ENCODE results near the gene NR1H2. TPM values are rescaled to one million over a fixed set of nuclear protein-coding genes. Genes with fewer than 3 reads are reported as not detected.

The NR1H2 gene
- total and polyA plus RNA-seq, 10 of the 15 experiments (the other 5 are each of a cell fraction or from before 2014, with no cell fraction given) = 0.05 to 54.2 (median 35.1) TPM

GRCh38 chr19:50412419-50412818 lies 36.2 kb downstream of the NR1H2 start:
- H3K4me2 ChIP-seq (ENCODE audit: control insufficient read depth, insufficient read depth) = no peak overlapping the region
- no peak overlapping the region for H3K9ac ChIP-seq (ENCODE audit: control insufficient read depth, insufficient read depth, low read length)
- no TSS peak for BruUV-seq (replicated peaks)
- FAIRE-seq (no peak), ATAC-seq (no peak), DNase-seq (ENCODE audit: low read depth, low spot score) (no peak)
- no peaks in the 10 kb centered on the region for H3K27me3 ChIP-seq (replicated peaks in 1 of 2; ENCODE audit: control insufficient read depth in 2 of 2, insufficient read depth in 2 of 2, low read length in 1 of 2)
- H3K36me3 ChIP-seq (ENCODE audit: control insufficient read depth in 2 of 2, insufficient read depth in 2 of 2, low read length in 1 of 2) = peaks cover 2 to 19% of the 10 kb centered on the region in 2 experiments; a peak in 2 of 4 replicates
- H3K4me3 ChIP-seq = no peak overlapping the region
- no peak overlapping the region for H3K27ac ChIP-seq (ENCODE audit: control insufficient read depth, insufficient read depth)
- ChIA-PET CTCF (interaction anchor here (0.7 to 1.4 kb wide), 3 partner anchors 48 to 158 kb away, joined by 3 to 9 read pairs (median 4); no protein-coding TSS in a partner anchor), RAD21 (ENCODE audit: unreplicated experiment) (interaction anchor here (0.6 to 0.9 kb wide), 2 partner anchors 45 to 46 kb away, joined by 3 to 4 read pairs; no protein-coding TSS in a partner anchor), POLR2A (no interaction called here), SMC1A (ENCODE audit: uncharacterized antibody, unreplicated experiment) (interaction anchor here (0.6 to 1.0 kb wide), 2 partner anchors 36 to 239 kb away, joined by 3 to 4 read pairs; partner anchors contain the start of gene NR1H2)
- WGBS (ENCODE audit: insufficient coverage, insufficient replicate concordance, low lambda C conversion rate, missing lambda C conversion rate) = 50% methylated on average over 2 of the region's 2 CpGs
- in situ Hi-C loops (cut with MboI) (no loop called here), intact Hi-C loops (cut with micrococcal nuclease; ENCODE audit: unreplicated experiment) (no loop called here)
- H3K9me3 ChIP-seq (replicated peaks; ENCODE audit: control insufficient read depth, insufficient read depth, low read length) = no peaks in the 10 kb centered on the region
- peaks cover 27% of the 10 kb centered on the region for H3K4me1 ChIP-seq (ENCODE audit: control insufficient read depth, insufficient read depth, low read length)
- TF ChIP-seq TCF3 (IDR thresholded peaks at IDR 0.05; ENCODE audit: borderline replicate concordance, insufficient read depth, low read depth, low read length) (no peak), BCLAF1 (IDR thresholded peaks at IDR 0.05) (no peak), IRF3 (IDR thresholded peaks at IDR 0.05) (no peak), ELK1 (IDR thresholded peaks at IDR 0.05; ENCODE audit: low read depth, low read length) (no peak)
- no peaks in the 10 kb centered on the region for H3K79me2 ChIP-seq (ENCODE audit: control insufficient read depth, insufficient read depth, low read length)
- H4K20me1 ChIP-seq (ENCODE audit: control insufficient read depth, insufficient read depth) = no peaks in the 10 kb centered on the region
- H2AFZ ChIP-seq (ENCODE audit: control insufficient read depth, low read depth, low read length) = no peak overlapping the region

Data from GM12878 (cell line).